ENCODE results near the gene FURIN.

FURIN gene

GRCh38 chr15:90868261-90868689 is at the start of gene FURIN:
Gene FURIN (plus strand): TSS chr15:90868588. CDS start chr15:90875741, 7,153 bp downstream.
- in situ Hi-C loops (cut with HindIII; ENCODE audit: low sequenced_read_pairs) = no loop called here

GRCh38 chr15:90819390-90819789 is 49.0 kb upstream of the FURIN start:
- in situ Hi-C loops (cut with HindIII; ENCODE audit: low sequenced_read_pairs) = no loop called here

GRCh38 chr15:90819850-90820249 is 48.5 kb upstream of the FURIN start:
- in situ Hi-C loops (cut with HindIII; ENCODE audit: low sequenced_read_pairs) = no loop called here

- in situ Hi-C loops (cut with HindIII; ENCODE audit: low sequenced_read_pairs) = no loop called here
These were observed 47.9 kb upstream of the FURIN start for GRCh38 chr15:90820481-90820880.

GRCh38 chr15:90822204-90822955 is 46.0 kb upstream of the FURIN start:
- in situ Hi-C loops (cut with HindIII; ENCODE audit: low sequenced_read_pairs) = no loop called here

GRCh38 chr15:90823455-90823974 is 44.9 kb upstream of the FURIN start:
- in situ Hi-C loops (cut with HindIII; ENCODE audit: low sequenced_read_pairs) = no loop called here

- in situ Hi-C loops (cut with HindIII; ENCODE audit: low sequenced_read_pairs) = loop anchor here (25.0 kb wide), 1 partner anchor 112 kb away; the partner anchor contains the start of genes HDDC3 and UNC45A
These were observed 43.1 kb upstream of the FURIN start for GRCh38 chr15:90825115-90825899.

GRCh38 chr15:90826206-90826885 is 42.0 kb upstream of the FURIN start:
- in situ Hi-C loops (cut with HindIII; ENCODE audit: low sequenced_read_pairs) = loop anchor here (25.0 kb wide), 1 partner anchor 111 kb away; the partner anchor contains the start of genes HDDC3 and UNC45A

GRCh38 chr15:90826886-90827435 is 41.4 kb upstream of the FURIN start:
- in situ Hi-C loops (cut with HindIII; ENCODE audit: low sequenced_read_pairs) = loop anchor here (25.0 kb wide), 1 partner anchor 110 kb away; the partner anchor contains the start of genes HDDC3 and UNC45A

- in situ Hi-C loops (cut with HindIII; ENCODE audit: low sequenced_read_pairs) = loop anchor here (25.0 kb wide), 1 partner anchor 109 kb away; the partner anchor contains the start of genes HDDC3 and UNC45A
These were observed 40.3 kb upstream of the FURIN start for GRCh38 chr15:90828111-90828510.

- in situ Hi-C loops (cut with HindIII; ENCODE audit: low sequenced_read_pairs) = loop anchor here (25.0 kb wide), 1 partner anchor 108 kb away; the partner anchor contains the start of genes HDDC3 and UNC45A
These were observed 39.3 kb upstream of the FURIN start for GRCh38 chr15:90829126-90829525.

- in situ Hi-C loops (cut with HindIII; ENCODE audit: low sequenced_read_pairs) = loop anchor here (25.0 kb wide), 1 partner anchor 107 kb away; the partner anchor contains the start of genes HDDC3 and UNC45A
These were observed 38.4 kb upstream of the FURIN start for GRCh38 chr15:90829942-90830440.

- in situ Hi-C loops (cut with HindIII; ENCODE audit: low sequenced_read_pairs) = loop anchor here (25.0 kb wide), 1 partner anchor 103 kb away; the partner anchor contains the start of genes HDDC3 and UNC45A
These were observed 33.8 kb upstream of the FURIN start for GRCh38 chr15:90834626-90835025.

GRCh38 chr15:90836296-90836871 is 32.0 kb upstream of the FURIN start:
- in situ Hi-C loops (cut with HindIII; ENCODE audit: low sequenced_read_pairs) = loop anchor here (25.0 kb wide), 1 partner anchor 101 kb away; the partner anchor contains the start of genes HDDC3 and UNC45A

- in situ Hi-C loops (cut with HindIII; ENCODE audit: low sequenced_read_pairs) = loop anchor here (25.0 kb wide), 1 partner anchor 100 kb away; the partner anchor contains the start of genes HDDC3 and UNC45A
These were observed 31.3 kb upstream of the FURIN start for GRCh38 chr15:90837094-90837493.

GRCh38 chr15:90838139-90838538 is 30.2 kb upstream of the FURIN start:
- in situ Hi-C loops (cut with HindIII; ENCODE audit: low sequenced_read_pairs) = loop anchor here (25.0 kb wide), 1 partner anchor 99 kb away; the partner anchor contains the start of genes HDDC3 and UNC45A

- in situ Hi-C loops (cut with HindIII; ENCODE audit: low sequenced_read_pairs) = loop anchor here (25.0 kb wide), 1 partner anchor 99 kb away; the partner anchor contains the start of genes HDDC3 and UNC45A
These were observed 29.8 kb upstream of the FURIN start for GRCh38 chr15:90838544-90838943.

GRCh38 chr15:90839187-90840071 is 29.0 kb upstream of the FURIN start:
- in situ Hi-C loops (cut with HindIII; ENCODE audit: low sequenced_read_pairs) = loop anchor here (25.0 kb wide), 1 partner anchor 98 kb away; the partner anchor contains the start of genes HDDC3 and UNC45A
